RKO (cell line): ENCODE measurements around the gene PTPRT.

Experiments
- DNase-seq: peaks from one replicate; pipeline ENCODE4 v3.0.0-alpha.2; 2016; ENCODE audit warnings: low spot score

PTPRT gene

GRCh38 chr20:42795111-42795695 lies 394.5 kb downstream of the PTPRT start:
- no peak for DNase-seq

- DNase-seq = no peak
Measured at GRCh38 chr20:42792052-42792451, 397.7 kb downstream of the PTPRT start.

- DNase-seq = no peak
Measured at GRCh38 chr20:42790111-42790510, 399.6 kb downstream of the PTPRT start.

GRCh38 chr20:42788707-42789106 lies 401.0 kb downstream of the PTPRT start:
- no peak for DNase-seq

GRCh38 chr20:42785041-42785440 lies 404.7 kb downstream of the PTPRT start:
- DNase-seq = no peak

- no peak for DNase-seq
Measured at GRCh38 chr20:42779216-42779615, 410.5 kb downstream of the PTPRT start.

GRCh38 chr20:42775866-42776265 lies 413.8 kb downstream of the PTPRT start:
- DNase-seq = no peak

GRCh38 chr20:42775037-42775436 lies 414.7 kb downstream of the PTPRT start:
- DNase-seq = peak; percentile 6

- no peak for DNase-seq
Measured at GRCh38 chr20:42763015-42763414, 426.7 kb downstream of the PTPRT start.

- DNase-seq = no peak
Measured at GRCh38 chr20:42756991-42757390, 432.7 kb downstream of the PTPRT start.

GRCh38 chr20:42754706-42755105 lies 435.0 kb downstream of the PTPRT start:
- DNase-seq = no peak

- no peak for DNase-seq
Measured at GRCh38 chr20:42752620-42753019, 437.1 kb downstream of the PTPRT start.

GRCh38 chr20:42749556-42749955 lies 440.1 kb downstream of the PTPRT start:
- no peak for DNase-seq

- DNase-seq = no peak
Measured at GRCh38 chr20:42747765-42748411, 441.8 kb downstream of the PTPRT start.

- DNase-seq = no peak
Measured at GRCh38 chr20:42744756-42745465, 444.8 kb downstream of the PTPRT start.

GRCh38 chr20:42742926-42743325 lies 446.8 kb downstream of the PTPRT start:
- no peak for DNase-seq

- DNase-seq = no peak
Measured at GRCh38 chr20:42741906-42742305, 447.8 kb downstream of the PTPRT start.

GRCh38 chr20:42740226-42740870 lies 449.4 kb downstream of the PTPRT start:
- no peak for DNase-seq

- no peak for DNase-seq
Measured at GRCh38 chr20:42739683-42740082, 450.0 kb downstream of the PTPRT start.

- no peak for DNase-seq
Measured at GRCh38 chr20:42735539-42735938, 454.2 kb downstream of the PTPRT start.

GRCh38 chr20:42734660-42735368 lies 454.9 kb downstream of the PTPRT start:
- no peak for DNase-seq

- no peak for DNase-seq
Measured at GRCh38 chr20:42721923-42722322, 467.8 kb downstream of the PTPRT start.
